ENCODE results near the gene EXOC3.

DNA sequence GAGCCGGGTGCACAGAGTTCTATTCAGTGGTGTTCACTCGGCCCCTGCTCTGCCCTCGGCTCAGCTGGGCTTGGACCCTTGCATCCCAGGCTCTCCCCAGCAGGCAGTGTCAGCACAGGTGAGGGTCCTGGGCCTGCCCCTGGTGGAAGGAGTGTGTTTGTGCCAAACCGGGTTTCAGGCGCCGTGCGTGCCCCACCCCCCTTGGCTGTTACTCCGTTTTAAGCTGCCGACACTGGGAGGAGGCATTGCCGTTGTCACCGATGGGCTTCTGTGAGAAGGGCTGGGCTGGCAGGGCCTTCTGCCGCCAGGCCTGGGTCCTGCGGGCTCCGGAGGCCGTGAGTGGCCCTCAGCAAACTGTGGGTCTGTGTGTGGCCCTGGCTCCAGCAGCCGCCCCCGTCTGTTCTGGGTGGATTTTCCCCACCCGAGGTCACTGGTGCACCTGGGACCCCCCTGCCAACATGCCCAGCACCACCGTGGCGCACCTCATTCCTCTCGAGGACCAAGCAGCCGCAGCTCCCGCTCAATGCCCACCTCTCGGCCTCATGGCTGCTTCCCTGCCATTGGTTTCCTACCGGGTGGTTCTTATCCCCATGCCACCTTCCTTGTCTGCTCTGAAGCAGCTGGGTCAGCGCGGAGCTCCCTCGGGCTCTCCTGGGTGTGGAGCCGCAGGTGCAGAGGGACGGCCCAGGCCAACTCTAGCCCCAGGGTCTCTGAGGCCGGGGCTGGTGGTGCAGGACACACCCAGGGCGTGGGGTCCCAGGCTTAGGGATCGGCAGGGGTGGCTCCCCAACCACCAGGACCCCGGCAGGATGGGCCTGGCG, 44.3 kb upstream of the EXOC3 start:
- TF ChIP-seq, protein P1, sequence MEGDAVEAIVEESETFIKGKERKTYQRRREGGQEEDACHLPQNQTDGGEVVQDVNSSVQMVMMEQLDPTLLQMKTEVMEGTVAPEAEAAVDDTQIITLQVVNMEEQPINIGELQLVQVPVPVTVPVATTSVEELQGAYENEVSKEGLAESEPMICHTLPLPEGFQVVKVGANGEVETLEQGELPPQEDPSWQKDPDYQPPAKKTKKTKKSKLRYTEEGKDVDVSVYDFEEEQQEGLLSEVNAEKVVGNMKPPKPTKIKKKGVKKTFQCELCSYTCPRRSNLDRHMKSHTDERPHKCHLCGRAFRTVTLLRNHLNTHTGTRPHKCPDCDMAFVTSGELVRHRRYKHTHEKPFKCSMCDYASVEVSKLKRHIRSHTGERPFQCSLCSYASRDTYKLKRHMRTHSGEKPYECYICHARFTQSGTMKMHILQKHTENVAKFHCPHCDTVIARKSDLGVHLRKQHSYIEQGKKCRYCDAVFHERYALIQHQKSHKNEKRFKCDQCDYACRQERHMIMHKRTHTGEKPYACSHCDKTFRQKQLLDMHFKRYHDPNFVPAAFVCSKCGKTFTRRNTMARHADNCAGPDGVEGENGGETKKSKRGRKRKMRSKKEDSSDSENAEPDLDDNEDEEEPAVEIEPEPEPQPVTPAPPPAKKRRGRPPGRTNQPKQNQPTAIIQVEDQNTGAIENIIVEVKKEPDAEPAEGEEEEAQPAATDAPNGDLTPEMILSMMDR (IDR thresholded peaks at IDR 0.05), result no peak
- TF ChIP-seq, protein P2, sequence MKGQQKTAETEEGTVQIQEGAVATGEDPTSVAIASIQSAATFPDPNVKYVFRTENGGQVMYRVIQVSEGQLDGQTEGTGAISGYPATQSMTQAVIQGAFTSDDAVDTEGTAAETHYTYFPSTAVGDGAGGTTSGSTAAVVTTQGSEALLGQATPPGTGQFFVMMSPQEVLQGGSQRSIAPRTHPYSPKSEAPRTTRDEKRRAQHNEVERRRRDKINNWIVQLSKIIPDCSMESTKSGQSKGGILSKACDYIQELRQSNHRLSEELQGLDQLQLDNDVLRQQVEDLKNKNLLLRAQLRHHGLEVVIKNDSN (CRISPR knock-in tag; IDR thresholded peaks at IDR 0.05), result no peak
- TF ChIP-seq, protein P3, sequence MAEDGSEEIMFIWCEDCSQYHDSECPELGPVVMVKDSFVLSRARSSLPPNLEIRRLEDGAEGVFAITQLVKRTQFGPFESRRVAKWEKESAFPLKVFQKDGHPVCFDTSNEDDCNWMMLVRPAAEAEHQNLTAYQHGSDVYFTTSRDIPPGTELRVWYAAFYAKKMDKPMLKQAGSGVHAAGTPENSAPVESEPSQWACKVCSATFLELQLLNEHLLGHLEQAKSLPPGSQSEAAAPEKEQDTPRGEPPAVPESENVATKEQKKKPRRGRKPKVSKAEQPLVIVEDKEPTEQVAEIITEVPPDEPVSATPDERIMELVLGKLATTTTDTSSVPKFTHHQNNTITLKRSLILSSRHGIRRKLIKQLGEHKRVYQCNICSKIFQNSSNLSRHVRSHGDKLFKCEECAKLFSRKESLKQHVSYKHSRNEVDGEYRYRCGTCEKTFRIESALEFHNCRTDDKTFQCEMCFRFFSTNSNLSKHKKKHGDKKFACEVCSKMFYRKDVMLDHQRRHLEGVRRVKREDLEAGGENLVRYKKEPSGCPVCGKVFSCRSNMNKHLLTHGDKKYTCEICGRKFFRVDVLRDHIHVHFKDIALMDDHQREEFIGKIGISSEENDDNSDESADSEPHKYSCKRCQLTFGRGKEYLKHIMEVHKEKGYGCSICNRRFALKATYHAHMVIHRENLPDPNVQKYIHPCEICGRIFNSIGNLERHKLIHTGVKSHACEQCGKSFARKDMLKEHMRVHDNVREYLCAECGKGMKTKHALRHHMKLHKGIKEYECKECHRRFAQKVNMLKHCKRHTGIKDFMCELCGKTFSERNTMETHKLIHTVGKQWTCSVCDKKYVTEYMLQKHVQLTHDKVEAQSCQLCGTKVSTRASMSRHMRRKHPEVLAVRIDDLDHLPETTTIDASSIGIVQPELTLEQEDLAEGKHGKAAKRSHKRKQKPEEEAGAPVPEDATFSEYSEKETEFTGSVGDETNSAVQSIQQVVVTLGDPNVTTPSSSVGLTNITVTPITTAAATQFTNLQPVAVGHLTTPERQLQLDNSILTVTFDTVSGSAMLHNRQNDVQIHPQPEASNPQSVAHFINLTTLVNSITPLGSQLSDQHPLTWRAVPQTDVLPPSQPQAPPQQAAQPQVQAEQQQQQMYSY (CRISPR knock-in tag; IDR thresholded peaks at IDR 0.05), result no peak
- TF ChIP-seq GABPB1 (CRISPR knock-in tag; IDR thresholded peaks at IDR 0.05), result no peak
- TF ChIP-seq NFE2L1 (CRISPR knock-in tag; IDR thresholded peaks at IDR 0.05), result no peak
- TF ChIP-seq ZNF232 (CRISPR knock-in tag; IDR thresholded peaks at IDR 0.05), result no peak
- TF ChIP-seq ZNF416 (CRISPR knock-in tag; IDR thresholded peaks at IDR 0.05), result no peak
- TF ChIP-seq, protein P4, sequence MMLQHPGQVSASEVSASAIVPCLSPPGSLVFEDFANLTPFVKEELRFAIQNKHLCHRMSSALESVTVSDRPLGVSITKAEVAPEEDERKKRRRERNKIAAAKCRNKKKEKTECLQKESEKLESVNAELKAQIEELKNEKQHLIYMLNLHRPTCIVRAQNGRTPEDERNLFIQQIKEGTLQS (CRISPR knock-in tag; conservative IDR thresholded peaks at IDR 0.05), result no peak

Measured in WTC11 (cell line).